WTC11 (cell line): ENCODE results near the gene MYO18B. TPM values are rescaled to one million over a fixed set of nuclear protein-coding genes. Genes with fewer than 3 reads are reported as not detected.

Experiments used
- ATAC-seq: fragments of 200-7000 bp; cut with Tn5 transposase; 2 replicates; pipeline ENCODE4 v1.10.0; 2021; ENCODE audit warnings: mild to moderate bottlenecking, moderate library complexity
- CTCF ChIA-PET: fragments of 300-600 bp; sonication (Branson Sonifier 250); formaldehyde crosslinking; loops from one replicate; lab custom pipeline; 2021; ENCODE audit warnings: antibody characterized with exemption; lab: Charles Lee
- POLR2A ChIA-PET: fragments of 350-600 bp; sonication (Branson Sonifier 250); formaldehyde crosslinking; loops from one replicate; lab custom pipeline; 2021; ENCODE audit warnings: antibody characterized with exemption; lab: Charles Lee
- DNase-seq: peaks from one replicate; pipeline ENCODE4 v3.0.0; 2021; ENCODE audit warnings: low spot score
- H3K27ac Mint-ChIP-seq: 2 replicates; pipeline ENCODE4 v1.8.0; 2021; ENCODE audit warnings: mixed read lengths
- H3K27me3 Mint-ChIP-seq: 2 replicates; pipeline ENCODE4 v1.8.0; 2021; ENCODE audit warnings: low read depth, mild to moderate bottlenecking, moderate library complexity, mixed read lengths
- H3K36me3 Mint-ChIP-seq: 2 replicates; pipeline ENCODE4 v1.8.0; 2021; ENCODE audit warnings: mixed read lengths
- H3K4me1 Mint-ChIP-seq: 2 replicates; pipeline ENCODE4 v1.8.0; 2022; ENCODE audit warnings: mixed read lengths
- H3K4me3 Mint-ChIP-seq: 2 replicates; pipeline ENCODE4 v1.8.0; 2021; ENCODE audit warnings: mild to moderate bottlenecking, moderate library complexity, mixed read lengths
- H3K9me3 Mint-ChIP-seq: 2 replicates; pipeline ENCODE4 v1.8.0; 2021; ENCODE audit warnings: mixed read lengths
- ATF1 ChIP-seq: sonication (generic); formaldehyde crosslinking; IDR thresholded peaks from 2 replicates; pipeline ENCODE4 v1.8.1; 2023; ENCODE audit warnings: mild to moderate bottlenecking, moderate library complexity, missing genetic modification reagents
- ATF6 ChIP-seq: sonication (generic); formaldehyde crosslinking; IDR thresholded peaks from 2 replicates; pipeline ENCODE4 v1.8.1; 2023; ENCODE audit warnings: mild to moderate bottlenecking, missing genetic modification reagents
- ELF4 ChIP-seq: sonication (generic); formaldehyde crosslinking; IDR thresholded peaks from 2 replicates; pipeline ENCODE4 v1.8.1; 2022; ENCODE audit warnings: low read depth, mild to moderate bottlenecking, moderate library complexity, missing genetic modification reagents
- FOXJ3 ChIP-seq: sonication (generic); formaldehyde crosslinking; IDR thresholded peaks from 2 replicates; pipeline ENCODE4 v1.9.0; 2021; ENCODE audit warnings: missing genetic modification reagents, mild to moderate bottlenecking, borderline replicate concordance
- FOXK1 ChIP-seq: sonication (generic); formaldehyde crosslinking; IDR thresholded peaks from 2 replicates; pipeline ENCODE4 v1.8.0; 2022; ENCODE audit warnings: mild to moderate bottlenecking, moderate library complexity, missing genetic modification reagents
- HMGA2 ChIP-seq: fragments of 250-450 bp; sonication (Bioruptor Pico); IDR thresholded peaks from 2 replicates; pipeline ENCODE4 v1.4.0; 2021; ENCODE audit warnings: mild to moderate bottlenecking, moderate library complexity
- JAZF1 ChIP-seq: fragments of 250-450 bp; sonication (Bioruptor Pico); IDR thresholded peaks from 2 replicates; pipeline ENCODE4 v1.9.0; 2021; ENCODE audit warnings: moderate library complexity, mild to moderate bottlenecking, inconsistent platforms
- JUN ChIP-seq: sonication (generic); formaldehyde crosslinking; IDR thresholded peaks from 2 replicates; pipeline ENCODE4 v1.8.0; 2023; ENCODE audit warnings: mild to moderate bottlenecking, missing genetic modification reagents
- NFYB ChIP-seq: sonication (generic); formaldehyde crosslinking; conservative IDR thresholded peaks from 2 replicates; pipeline ENCODE4 v1.8.0; 2022; ENCODE audit warnings: low read depth, missing genetic modification reagents
- NR1H2 ChIP-seq: sonication (generic); formaldehyde crosslinking; IDR thresholded peaks from 2 replicates; pipeline ENCODE4 v1.9.0; 2021; ENCODE audit warnings: mild to moderate bottlenecking, moderate library complexity, missing genetic modification reagents
- NR3C1 ChIP-seq: sonication (generic); formaldehyde crosslinking; conservative IDR thresholded peaks from 2 replicates; pipeline ENCODE4 v1.8.1; 2023; ENCODE audit warnings: low read depth, mild to moderate bottlenecking, missing genetic modification reagents
- PRRX2 ChIP-seq: fragments of 250-450 bp; sonication (Bioruptor Pico); IDR thresholded peaks from 2 replicates; pipeline ENCODE4 v1.8.0; 2021; ENCODE audit warnings: mild to moderate bottlenecking
- RORB ChIP-seq: fragments of 250-450 bp; sonication (Bioruptor Pico); IDR thresholded peaks from 2 replicates; pipeline ENCODE4 v1.9.0; 2021; ENCODE audit warnings: mild to moderate bottlenecking
- SMAD4 ChIP-seq: sonication (generic); formaldehyde crosslinking; IDR thresholded peaks from 2 replicates; pipeline ENCODE4 v1.8.0; 2022; ENCODE audit warnings: mild to moderate bottlenecking, missing genetic modification reagents
- TCF7 ChIP-seq: sonication (generic); formaldehyde crosslinking; IDR thresholded peaks from 2 replicates; pipeline ENCODE4 v1.8.0; 2022; ENCODE audit warnings: mild to moderate bottlenecking, low read depth, missing genetic modification reagents, moderate library complexity
- ZBTB21 ChIP-seq: sonication (generic); formaldehyde crosslinking; IDR thresholded peaks from 2 replicates; pipeline ENCODE4 v1.8.1; 2023; ENCODE audit warnings: mild to moderate bottlenecking, missing genetic modification reagents, borderline replicate concordance
- ZNF219 ChIP-seq: sonication (generic); formaldehyde crosslinking; IDR thresholded peaks from 2 replicates; pipeline ENCODE4 v1.8.0; 2023; ENCODE audit warnings: missing genetic modification reagents, mild to moderate bottlenecking, borderline replicate concordance
- ZNF263 ChIP-seq: sonication (generic); formaldehyde crosslinking; IDR thresholded peaks from 2 replicates; pipeline ENCODE4 v1.8.1; 2022; ENCODE audit warnings: low read depth, mild to moderate bottlenecking, moderate library complexity, missing genetic modification reagents
- ZNF317 ChIP-seq: sonication (generic); formaldehyde crosslinking; IDR thresholded peaks from 2 replicates; pipeline ENCODE4 v1.8.1; 2023; ENCODE audit warnings: low read depth, mild to moderate bottlenecking, moderate library complexity, missing genetic modification reagents, borderline replicate concordance
- ZNF396 ChIP-seq: fragments of 250-450 bp; sonication (Bioruptor Pico); IDR thresholded peaks from 2 replicates; pipeline ENCODE4 v1.8.0; 2021; ENCODE audit warnings: mild to moderate bottlenecking, moderate library complexity, borderline replicate concordance
- ZNF512 ChIP-seq: sonication (generic); formaldehyde crosslinking; IDR thresholded peaks from 2 replicates; pipeline ENCODE4 v1.8.1; 2022; ENCODE audit warnings: missing genetic modification reagents, borderline replicate concordance
- total RNA-seq: library from RNA; stranded (reverse); gene quantifications from 3 replicates; pipeline ENCODE4 v1.2.3, GENCODE V29; 2021
- TF ChIP-seq, protein P1 (sequence below): sonication (generic); formaldehyde crosslinking; IDR thresholded peaks from 2 replicates; pipeline ENCODE4 v1.8.0; 2022; ENCODE audit warnings: mild to moderate bottlenecking, missing genetic modification reagents
- TF ChIP-seq, protein P2 (sequence below): fragments of 250-450 bp; sonication (Bioruptor Pico); IDR thresholded peaks from 2 replicates; pipeline ENCODE4 v2.1.2; 2022; ENCODE audit warnings: mild to moderate bottlenecking, moderate library complexity
- TF ChIP-seq, protein P3 (sequence below): sonication (generic); formaldehyde crosslinking; IDR thresholded peaks from 2 replicates; pipeline ENCODE4 v1.8.1; 2023; ENCODE audit warnings: mild to moderate bottlenecking, missing genetic modification reagents, moderate library complexity
- TF ChIP-seq, protein P4 (sequence below): sonication (generic); formaldehyde crosslinking; IDR thresholded peaks from 2 replicates; pipeline ENCODE4 v1.8.0; 2022; ENCODE audit warnings: mild to moderate bottlenecking, missing genetic modification reagents
- TF ChIP-seq, protein P5 (sequence below): sonication (generic); formaldehyde crosslinking; IDR thresholded peaks from 2 replicates; pipeline ENCODE4 v1.8.0; 2022; ENCODE audit warnings: mild to moderate bottlenecking, missing genetic modification reagents

The MYO18B gene
- total RNA-seq, 1 experiment from 2014 or later, result 0.96 TPM

DNA sequence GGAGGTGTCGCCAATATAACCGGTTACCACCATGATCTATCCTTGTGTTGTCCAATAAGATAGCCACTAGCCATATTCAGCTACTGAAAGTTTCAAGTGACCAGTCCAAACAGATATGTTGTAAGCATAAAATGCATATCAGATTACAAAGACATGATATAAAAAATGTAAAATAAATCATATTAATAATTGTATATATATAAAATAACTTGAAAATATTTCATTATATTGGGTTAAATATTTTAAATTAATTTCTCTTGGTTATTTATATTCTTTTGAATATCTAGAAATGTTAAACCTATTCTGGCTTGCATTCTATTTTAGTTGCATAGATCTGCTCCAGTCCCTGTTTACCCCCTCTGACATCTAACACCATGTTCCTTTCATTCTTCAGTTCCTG lies 305.5 kb downstream of the MYO18B start:
- DNase-seq (no peak), ATAC-seq (no peak)
- Mint-ChIP-seq H3K27me3 (no peaks in the 10 kb centered on the region), H3K4me1 (peaks cover 9% of the 10 kb centered on the region), H3K36me3 (no peaks in the 10 kb centered on the region), H3K4me3 (no peak overlapping the region), H3K27ac (no peak overlapping the region), H3K9me3 (no peaks in the 10 kb centered on the region)
- ChIA-PET CTCF (no interaction called here), POLR2A (no interaction called here)
- TF ChIP-seq ZBTB21 (CRISPR knock-in tag) (no peak), HMGA2 (CRISPR knock-in tag) (peak; percentile 91), JAZF1 (no peak)

- DNase-seq (no peak), ATAC-seq (no peak)
- TF ChIP-seq FOXK1 (CRISPR knock-in tag) (no peak), PRRX2 (CRISPR knock-in tag) (no peak), SMAD4 (no peak), FOXJ3 (no peak), ZNF219 (no peak), RORB (CRISPR knock-in tag) (no peak), ZNF512 (CRISPR knock-in tag) (no peak), TCF7 (no peak), NFYB (CRISPR knock-in tag) (no peak), NR3C1 (CRISPR knock-in tag) (no peak), ATF1 (CRISPR knock-in tag) (no peak), NR1H2 (CRISPR knock-in tag) (no peak)
- TF ChIP-seq, protein P1, sequence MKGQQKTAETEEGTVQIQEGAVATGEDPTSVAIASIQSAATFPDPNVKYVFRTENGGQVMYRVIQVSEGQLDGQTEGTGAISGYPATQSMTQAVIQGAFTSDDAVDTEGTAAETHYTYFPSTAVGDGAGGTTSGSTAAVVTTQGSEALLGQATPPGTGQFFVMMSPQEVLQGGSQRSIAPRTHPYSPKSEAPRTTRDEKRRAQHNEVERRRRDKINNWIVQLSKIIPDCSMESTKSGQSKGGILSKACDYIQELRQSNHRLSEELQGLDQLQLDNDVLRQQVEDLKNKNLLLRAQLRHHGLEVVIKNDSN (CRISPR knock-in tag), result no peak
- TF ChIP-seq, protein P2, sequence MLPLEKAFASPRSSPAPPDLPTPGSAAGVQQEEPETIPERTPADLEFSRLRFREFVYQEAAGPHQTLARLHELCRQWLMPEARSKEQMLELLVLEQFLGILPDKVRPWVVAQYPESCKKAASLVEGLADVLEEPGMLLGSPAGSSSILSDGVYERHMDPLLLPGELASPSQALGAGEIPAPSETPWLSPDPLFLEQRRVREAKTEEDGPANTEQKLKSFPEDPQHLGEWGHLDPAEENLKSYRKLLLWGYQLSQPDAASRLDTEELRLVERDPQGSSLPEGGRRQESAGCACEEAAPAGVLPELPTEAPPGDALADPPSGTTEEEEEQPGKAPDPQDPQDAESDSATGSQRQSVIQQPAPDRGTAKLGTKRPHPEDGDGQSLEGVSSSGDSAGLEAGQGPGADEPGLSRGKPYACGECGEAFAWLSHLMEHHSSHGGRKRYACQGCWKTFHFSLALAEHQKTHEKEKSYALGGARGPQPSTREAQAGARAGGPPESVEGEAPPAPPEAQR (CRISPR knock-in tag), result no peak
- TF ChIP-seq, protein P3, sequence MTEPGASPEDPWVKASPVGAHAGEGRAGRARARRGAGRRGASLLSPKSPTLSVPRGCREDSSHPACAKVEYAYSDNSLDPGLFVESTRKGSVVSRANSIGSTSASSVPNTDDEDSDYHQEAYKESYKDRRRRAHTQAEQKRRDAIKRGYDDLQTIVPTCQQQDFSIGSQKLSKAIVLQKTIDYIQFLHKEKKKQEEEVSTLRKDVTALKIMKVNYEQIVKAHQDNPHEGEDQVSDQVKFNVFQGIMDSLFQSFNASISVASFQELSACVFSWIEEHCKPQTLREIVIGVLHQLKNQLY, result no peak
- Mint-ChIP-seq H3K36me3 (no peaks in the 10 kb centered on the region), H3K27me3 (no peaks in the 10 kb centered on the region), H3K4me3 (no peak overlapping the region), H3K9me3 (no peaks in the 10 kb centered on the region), H3K27ac (no peak overlapping the region), H3K4me1 (peaks cover 9% of the 10 kb centered on the region)
- POLR2A ChIA-PET, result no interaction called here
- CTCF ChIA-PET, result no interaction called here
Observed at GRCh38 chr22:26047920-26048319, 305.9 kb downstream of the MYO18B start.

DNA sequence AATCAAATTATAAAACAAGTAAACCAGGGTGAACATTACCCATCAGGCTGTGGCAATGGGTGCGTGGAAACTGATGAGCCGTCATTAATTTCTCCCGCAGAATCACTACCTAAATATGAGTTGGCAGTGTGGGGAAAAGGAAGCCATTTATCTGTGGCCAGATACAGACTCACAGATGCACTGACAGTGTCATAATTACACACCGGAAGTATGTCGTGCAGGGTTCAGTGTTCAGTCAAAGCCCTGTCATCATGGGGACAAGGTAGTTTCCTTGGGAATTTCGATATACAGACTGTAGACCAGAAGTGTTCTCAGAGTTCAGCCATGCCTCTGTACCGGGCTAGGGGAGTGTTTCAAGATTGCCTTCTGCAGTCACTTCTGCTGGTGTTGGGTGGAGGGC lies 308.1 kb downstream of the MYO18B start:
- ChIA-PET CTCF (no interaction called here), POLR2A (no interaction called here)
- Mint-ChIP-seq H3K4me3 (no peak overlapping the region), H3K27ac (no peak overlapping the region), H3K27me3 (no peaks in the 10 kb centered on the region), H3K9me3 (no peaks in the 10 kb centered on the region), H3K4me1 (peaks cover 26% of the 10 kb centered on the region), H3K36me3 (no peaks in the 10 kb centered on the region)
- ATAC-seq, result no peak
- no peak for DNase-seq
- TF ChIP-seq, protein P4, sequence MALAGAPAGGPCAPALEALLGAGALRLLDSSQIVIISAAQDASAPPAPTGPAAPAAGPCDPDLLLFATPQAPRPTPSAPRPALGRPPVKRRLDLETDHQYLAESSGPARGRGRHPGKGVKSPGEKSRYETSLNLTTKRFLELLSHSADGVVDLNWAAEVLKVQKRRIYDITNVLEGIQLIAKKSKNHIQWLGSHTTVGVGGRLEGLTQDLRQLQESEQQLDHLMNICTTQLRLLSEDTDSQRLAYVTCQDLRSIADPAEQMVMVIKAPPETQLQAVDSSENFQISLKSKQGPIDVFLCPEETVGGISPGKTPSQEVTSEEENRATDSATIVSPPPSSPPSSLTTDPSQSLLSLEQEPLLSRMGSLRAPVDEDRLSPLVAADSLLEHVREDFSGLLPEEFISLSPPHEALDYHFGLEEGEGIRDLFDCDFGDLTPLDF, result no peak
- TF ChIP-seq, protein P5, sequence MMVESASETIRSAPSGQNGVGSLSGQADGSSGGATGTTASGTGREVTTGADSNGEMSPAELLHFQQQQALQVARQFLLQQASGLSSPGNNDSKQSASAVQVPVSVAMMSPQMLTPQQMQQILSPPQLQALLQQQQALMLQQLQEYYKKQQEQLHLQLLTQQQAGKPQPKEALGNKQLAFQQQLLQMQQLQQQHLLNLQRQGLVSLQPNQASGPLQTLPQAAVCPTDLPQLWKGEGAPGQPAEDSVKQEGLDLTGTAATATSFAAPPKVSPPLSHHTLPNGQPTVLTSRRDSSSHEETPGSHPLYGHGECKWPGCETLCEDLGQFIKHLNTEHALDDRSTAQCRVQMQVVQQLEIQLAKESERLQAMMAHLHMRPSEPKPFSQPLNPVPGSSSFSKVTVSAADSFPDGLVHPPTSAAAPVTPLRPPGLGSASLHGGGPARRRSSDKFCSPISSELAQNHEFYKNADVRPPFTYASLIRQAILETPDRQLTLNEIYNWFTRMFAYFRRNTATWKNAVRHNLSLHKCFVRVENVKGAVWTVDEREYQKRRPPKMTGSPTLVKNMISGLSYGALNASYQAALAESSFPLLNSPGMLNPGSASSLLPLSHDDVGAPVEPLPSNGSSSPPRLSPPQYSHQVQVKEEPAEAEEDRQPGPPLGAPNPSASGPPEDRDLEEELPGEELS (CRISPR knock-in tag), result no peak
- TF ChIP-seq ZNF263, result no peak
- TF ChIP-seq ELF4 (CRISPR knock-in tag), result no peak
- no peak for TF ChIP-seq ZNF317
- no peak for TF ChIP-seq ZNF396 (CRISPR knock-in tag)
- no peak for TF ChIP-seq FOXJ3
- no peak for TF ChIP-seq JUN
- TF ChIP-seq ATF6 (CRISPR knock-in tag), result no peak
